HG03469 (cell line): ENCODE data around the gene C11orf98.
"Not testable (repeated sequence)": the region's sequence is repeated elsewhere in the genome, so short reads cannot be mapped to it uniquely, and the experiment has no call there.

Source experiments
- ATAC-seq: cut with Tn5 transposase; IDR thresholded peaks from one replicate; pipeline ENCODE4 v1.9.1; 2021; ENCODE audit warnings: mild to moderate bottlenecking, moderate library complexity, moderate number of reproducible peaks; ENCODE audit not compliant: unreplicated experiment

C11orf98 gene

GRCh38 chr11:62687508-62688396, 22.7 kb upstream of the C11orf98 start:
- ATAC-seq: no peak

GRCh38 chr11:62682518-62682917, 17.5 kb upstream of the C11orf98 start:
- ATAC-seq: no peak

- no peak for ATAC-seq
Observed at GRCh38 chr11:62680825-62681240, 15.8 kb upstream of the C11orf98 start.

GRCh38 chr11:62678770-62679696, 14.0 kb upstream of the C11orf98 start, which contains the start of gene UBXN1:
Gene UBXN1 (minus strand): TSS chr11:62679073. CDS start chr11:62678923, 150 bp downstream.
- no peak for ATAC-seq

GRCh38 chr11:62678433-62678769, 13.4 kb upstream of the C11orf98 start:
- no peak for ATAC-seq

- ATAC-seq: no peak
Observed at GRCh38 chr11:62677714-62678113, 12.7 kb upstream of the C11orf98 start.

GRCh38 chr11:62677156-62677555, 12.1 kb upstream of the C11orf98 start:
- no peak for ATAC-seq

GRCh38 chr11:62676698-62677097, 11.7 kb upstream of the C11orf98 start:
- ATAC-seq: no peak

GRCh38 chr11:62675415-62675814, 10.4 kb upstream of the C11orf98 start:
- not testable (repeated sequence) for ATAC-seq

GRCh38 chr11:62673196-62673525, 8.2 kb upstream of the C11orf98 start:
- no peak for ATAC-seq

GRCh38 chr11:62671608-62672389, 6.8 kb upstream of the C11orf98 start, which contains the start of the genes LBHD1 and UQCC3:
Gene LBHD1 (minus strand): TSS chr11:62672267. CDS start chr11:62670031, 2,236 bp downstream.
Gene UQCC3 (plus strand): TSS chr11:62671673. CDS start chr11:62671746, 73 bp downstream.
- no peak for ATAC-seq

- no peak for ATAC-seq
Observed at GRCh38 chr11:62671236-62671607, 6.2 kb upstream of the C11orf98 start.

- no peak for ATAC-seq
Observed at GRCh38 chr11:62669420-62670161, 4.6 kb upstream of the C11orf98 start.

GRCh38 chr11:62667460-62667859, 2.5 kb upstream of the C11orf98 start:
- no peak for ATAC-seq

- ATAC-seq: no peak
Observed at GRCh38 chr11:62666259-62666926, 1.4 kb upstream of the C11orf98 start.

GRCh38 chr11:62665599-62666258, 719 bp upstream of the C11orf98 start:
- ATAC-seq: peak; percentile 9

- ATAC-seq: no peak
Observed at GRCh38 chr11:62664405-62665074, 470 bp downstream of the C11orf98 start.

- no peak for ATAC-seq
Observed at GRCh38 chr11:62656796-62657429, 8.1 kb downstream of the C11orf98 start.
